D341Med (cell line): ENCODE measurements around the gene ZNF44.

Experiments
- DNase-seq: peaks from one replicate; pipeline ENCODE4 v3.0.0; 2012; ENCODE audit warnings: low spot score

Gene ZNF44

GRCh38 chr19:12261554-12261953, 33.1 kb downstream of the ZNF44 start:
- DNase-seq = no peak

GRCh38 chr19:12260861-12261260, 33.8 kb downstream of the ZNF44 start:
- no peak for DNase-seq

DNA sequence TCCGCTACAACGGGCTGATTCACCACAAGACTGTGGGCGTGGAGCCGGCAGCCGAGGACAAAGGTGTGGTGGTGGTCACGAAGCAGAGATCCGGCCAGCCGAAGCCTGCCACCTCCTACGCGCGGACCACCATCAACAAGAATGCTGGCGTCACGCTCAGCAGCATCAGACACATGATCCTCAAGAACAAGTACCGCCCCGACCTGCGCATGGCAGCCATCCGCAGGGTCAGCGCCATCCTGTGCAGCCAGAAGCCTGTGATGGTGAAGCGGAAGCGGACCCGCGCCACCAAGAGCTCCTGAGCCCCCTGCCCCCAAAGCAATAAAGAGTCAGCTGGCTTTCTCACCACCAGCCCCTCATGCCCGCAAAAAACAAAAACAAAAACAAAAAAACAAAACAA, 34.4 kb downstream of the ZNF44 start:
- no peak for DNase-seq

DNA sequence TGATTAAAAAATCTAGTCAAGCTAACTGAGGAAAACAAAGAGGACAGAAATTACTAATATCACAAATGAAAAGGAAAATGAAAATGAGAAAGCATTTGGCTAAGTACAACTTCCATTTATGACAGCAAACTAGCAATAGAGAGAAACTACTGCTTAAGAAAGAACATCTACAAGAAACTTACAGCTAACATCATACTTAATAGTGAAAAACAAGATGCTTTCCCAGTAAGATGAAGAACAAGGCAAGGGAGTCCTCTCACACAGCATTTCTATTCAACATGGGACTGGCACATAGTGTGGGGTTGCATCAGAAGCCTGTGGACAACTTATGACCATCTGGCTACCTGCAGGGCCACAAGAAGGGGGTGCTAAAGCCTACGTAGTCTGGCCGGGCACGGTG, 39.3 kb downstream of the ZNF44 start:
- no peak for DNase-seq

DNA sequence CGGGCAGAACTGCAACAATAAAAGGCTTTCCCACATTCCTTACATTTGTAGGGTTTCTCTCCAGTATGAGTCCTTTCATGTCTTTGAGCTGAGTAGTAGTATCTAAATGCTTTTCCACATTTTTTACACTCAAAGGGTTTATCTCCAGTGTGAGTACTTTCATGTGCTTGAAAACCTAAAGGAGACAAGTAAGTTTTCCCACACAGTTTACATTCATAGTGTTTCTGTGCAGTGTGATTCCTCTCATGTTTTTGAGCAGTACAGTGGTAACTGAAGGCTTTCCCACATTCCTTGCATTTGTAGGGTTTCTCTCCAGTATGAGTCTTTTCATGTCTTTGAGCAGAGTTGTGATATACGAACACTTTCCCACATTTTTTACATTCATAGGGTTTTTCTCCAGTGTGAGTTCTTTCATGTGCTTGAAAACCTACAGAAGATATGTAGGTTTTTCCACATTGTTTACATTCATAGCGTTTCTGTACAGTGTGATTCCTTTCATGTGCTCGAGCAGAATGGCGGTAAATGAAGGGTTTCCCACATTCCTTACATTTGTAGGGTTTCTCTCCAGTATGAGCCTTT, 47.0 kb downstream of the ZNF44 start:
- DNase-seq = no peak

DNA sequence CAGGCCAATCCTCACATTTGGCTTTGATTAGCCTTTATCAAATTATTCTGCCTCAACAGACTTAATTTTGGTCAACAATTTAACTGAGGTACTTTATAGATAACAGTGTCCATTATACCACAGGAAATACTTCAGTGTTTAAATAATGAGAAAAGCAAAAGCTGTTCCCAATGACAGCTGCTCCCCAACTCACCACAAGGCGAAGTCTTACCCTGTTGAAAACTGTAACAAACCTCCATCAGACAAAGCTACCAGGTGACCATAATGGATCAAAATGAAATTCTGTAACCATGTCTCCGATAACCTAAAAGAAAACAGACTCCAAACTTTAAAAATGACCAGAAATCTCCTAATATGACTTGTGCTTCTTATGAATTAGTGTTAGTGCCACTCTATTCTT, 50.3 kb downstream of the ZNF44 start:
- DNase-seq = peak; percentile 50

- DNase-seq = no peak
These were observed 57.4 kb downstream of the ZNF44 start for GRCh38 chr19:12237143-12237839.

DNA sequence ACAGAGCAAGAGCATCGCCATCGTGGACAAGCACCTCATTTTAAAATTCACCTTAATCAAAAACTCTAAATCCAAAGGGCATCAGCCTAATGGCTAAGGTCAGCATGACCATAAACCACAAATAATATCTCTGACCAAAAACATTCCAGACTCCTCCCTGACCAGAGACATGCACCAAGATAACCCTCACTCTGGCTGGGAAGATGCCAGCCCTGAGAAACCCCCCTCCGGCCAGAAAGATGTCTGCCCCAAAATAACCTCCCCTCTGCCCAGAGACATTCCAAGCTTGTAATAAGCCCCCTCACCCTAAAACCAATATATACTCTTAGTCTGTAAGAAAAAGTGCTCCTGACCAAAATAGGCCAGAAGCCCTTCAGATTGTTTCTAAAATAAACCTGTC, 61.7 kb downstream of the ZNF44 start:
- DNase-seq = no peak

GRCh38 chr19:12230751-12231733, 63.6 kb downstream of the ZNF44 start:
- DNase-seq = no peak

GRCh38 chr19:12229990-12230389, 64.7 kb downstream of the ZNF44 start:
- no peak for DNase-seq

DNA sequence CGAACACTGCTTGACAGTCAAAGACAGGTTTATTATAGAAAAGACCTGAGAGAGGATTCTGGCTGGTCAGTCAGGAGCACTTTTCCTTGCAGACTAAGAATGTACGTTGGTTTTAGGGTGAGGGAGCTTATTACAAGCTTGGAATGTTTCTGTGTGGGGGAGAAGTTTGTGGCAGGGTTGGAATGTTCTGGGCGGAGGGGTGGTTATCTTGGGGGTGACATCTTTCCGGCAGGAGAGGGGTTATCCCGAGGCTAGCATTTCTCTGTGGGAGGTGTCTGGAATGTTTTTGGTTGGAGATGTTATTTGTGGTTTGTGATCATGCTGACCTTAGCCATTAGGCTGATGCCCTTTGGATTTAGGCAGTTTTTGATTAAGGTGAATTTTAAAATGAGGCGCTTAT, 70.0 kb downstream of the ZNF44 start:
- no peak for DNase-seq

DNA sequence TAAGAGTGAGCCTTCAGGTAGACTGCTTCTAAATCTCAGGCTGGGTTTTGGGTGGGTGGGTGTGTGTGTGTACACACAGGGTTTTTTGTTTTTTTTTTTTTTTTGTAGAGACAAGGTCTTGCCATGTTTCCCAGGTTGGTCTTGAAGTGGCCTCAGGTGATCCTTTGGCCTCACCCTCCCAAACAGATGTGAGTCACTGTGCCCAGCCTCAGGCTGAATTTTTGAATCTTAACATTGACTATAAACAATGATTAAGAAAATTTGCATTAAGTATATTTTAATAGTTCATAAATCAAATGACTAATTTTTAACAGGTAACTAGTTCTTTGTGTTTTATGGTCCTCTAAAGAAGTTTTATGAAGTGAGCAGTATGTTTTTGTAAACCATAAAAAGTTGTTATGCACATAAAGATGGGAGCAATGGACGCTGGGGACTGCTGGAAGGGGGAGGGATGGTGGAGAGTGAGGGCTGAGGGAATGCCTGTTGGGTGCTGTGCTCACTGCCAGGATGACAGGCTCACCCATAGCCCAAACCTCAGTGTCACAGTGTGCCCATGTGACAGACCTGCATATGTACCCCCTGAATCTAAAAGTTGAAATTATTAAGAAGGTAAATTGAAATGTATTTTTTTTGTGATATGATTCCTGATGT, 71.6 kb downstream of the ZNF44 start:
- no peak for DNase-seq
